ENCODE measurements around the gene PLAAT2. TPM values are rescaled to one million over a fixed set of nuclear protein-coding genes. Genes with fewer than 3 reads are reported as not detected.

PLAAT2 gene
- total and polyA plus RNA-seq, 8 donors = 5.0 to 6.0 TPM; not detected in 6

Other genes starting within 250 kb of the PLAAT2 start
- not detected for gene SLC22A9, start 193.6 kb downstream of the PLAAT2 start, total RNA-seq
- gene SLC22A9, start 193.6 kb downstream of the PLAAT2 start, polyA plus RNA-seq (ENCODE audit: insufficient read length in 6 of 6) = under 1 TPM; 0.07 to 0.14 (median 0.09) TPM
- gene PLAAT5, start 72.2 kb downstream of the PLAAT2 start, total RNA-seq = 1 to 10 TPM; 1.8 to 4.6 TPM
- gene PLAAT5, start 72.2 kb downstream of the PLAAT2 start, polyA plus RNA-seq (ENCODE audit: insufficient read length in 6 of 6) = 1 to 10 TPM in 2 of 6 donors, under 1 TPM in 4; 0.49 to 1.3 (median 0.98) TPM
- gene LGALS12, start 57.3 kb downstream of the PLAAT2 start, total RNA-seq = under 1 TPM; 0.20 to 0.86 TPM
- gene LGALS12, start 57.3 kb downstream of the PLAAT2 start, polyA plus RNA-seq (ENCODE audit: insufficient read length in 6 of 6) = under 1 TPM; 0.15 to 0.62 (median 0.27) TPM
- 100 to 1,000 TPM; 105 to 217 TPM for gene PLAAT4, start 26.6 kb downstream of the PLAAT2 start, total RNA-seq
- 10 to 100 TPM in 1 of 6 donors, 1 to 10 TPM in 5; 6.5 to 11.1 (median 7.5) TPM for gene PLAAT4, start 26.6 kb downstream of the PLAAT2 start, polyA plus RNA-seq (ENCODE audit: insufficient read length in 6 of 6)
- 10 to 100 TPM; 74.2 to 86.4 TPM for gene PLAAT3, start 51.1 kb upstream of the PLAAT2 start, total RNA-seq
- gene PLAAT3, start 51.1 kb upstream of the PLAAT2 start, polyA plus RNA-seq (ENCODE audit: insufficient read length in 6 of 6) = 10 to 100 TPM in 1 of 6 donors, 1 to 10 TPM in 5; 6.0 to 12.2 (median 8.4) TPM
- 10 to 100 TPM; 76.1 to 98.2 TPM for gene ATL3, start 108.0 kb upstream of the PLAAT2 start, total RNA-seq
- gene ATL3, start 108.0 kb upstream of the PLAAT2 start, polyA plus RNA-seq (ENCODE audit: insufficient read length in 6 of 6) = 10 to 100 TPM; 16.1 to 20.9 (median 19.5) TPM
- gene RTN3, start 118.1 kb upstream of the PLAAT2 start, total RNA-seq = 100 to 1,000 TPM; 121 to 145 TPM
- 100 to 1,000 TPM in 5 of 6 donors, 10 to 100 TPM in 1; 95.3 to 123 (median 110) TPM for gene RTN3, start 118.1 kb upstream of the PLAAT2 start, polyA plus RNA-seq (ENCODE audit: insufficient read length in 6 of 6)
- gene ZFTA, start 205.4 kb upstream of the PLAAT2 start, total RNA-seq = 10 to 100 TPM in 1 of 2 donors, 1 to 10 TPM in 1; 9.2 to 14.0 TPM
- gene ZFTA, start 205.4 kb upstream of the PLAAT2 start, polyA plus RNA-seq (ENCODE audit: insufficient read length in 6 of 6) = 10 to 100 TPM; 28.7 to 40.0 (median 36.3) TPM